ENCODE data around the gene NTN1. TPM values are rescaled to one million over a fixed set of nuclear protein-coding genes. Genes with fewer than 3 reads are reported as not detected.

Gene NTN1
- total RNA-seq, 2 donors from 2014 or later: 17.0 to 40.4 TPM

DNA sequence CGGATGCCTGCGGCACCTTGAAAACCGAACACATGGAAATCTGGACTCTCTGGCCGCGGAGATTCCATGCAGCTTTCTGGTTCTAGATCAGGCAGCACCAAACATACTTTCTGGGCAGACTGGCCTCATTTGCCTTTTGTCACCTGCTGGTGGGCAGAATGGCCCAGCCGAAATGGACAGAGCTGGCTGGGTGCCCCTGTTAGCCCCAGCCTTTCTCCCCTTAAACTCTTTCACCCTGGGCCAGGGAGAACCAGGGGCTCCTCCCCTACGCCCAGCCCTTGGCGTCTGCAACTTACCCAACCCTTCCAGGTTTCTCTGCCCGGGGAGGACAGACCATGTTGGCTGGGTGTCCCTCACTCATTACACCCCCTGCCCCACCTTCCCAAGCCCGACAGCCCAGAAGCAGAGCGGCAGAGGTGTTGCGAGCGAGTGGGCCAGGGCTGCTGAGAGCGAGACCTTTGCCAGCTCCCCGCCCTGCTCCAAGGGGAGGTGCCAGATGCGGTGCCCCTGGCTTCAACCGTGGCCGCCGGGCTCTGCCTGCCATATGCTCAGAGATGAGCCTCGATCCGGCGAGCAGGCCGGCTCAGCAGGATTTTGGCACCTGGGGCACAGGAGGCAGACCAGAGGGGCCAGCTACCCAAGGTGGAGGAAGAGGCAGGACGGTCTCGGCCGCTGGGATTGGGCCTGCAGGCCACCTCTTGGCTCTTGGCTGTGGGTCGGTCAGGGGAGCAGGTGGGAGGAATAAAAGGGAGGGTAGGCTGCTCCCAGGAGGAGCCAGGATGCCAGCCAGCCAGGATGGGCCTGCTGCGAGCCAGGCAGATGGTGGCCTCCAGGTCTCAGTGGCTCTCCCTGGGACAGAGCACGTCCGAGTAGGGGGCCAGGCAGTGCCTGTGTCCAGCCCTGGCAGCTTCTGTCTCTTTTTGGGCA, 191.3 kb downstream of the NTN1 start:
- peak; percentile 49 for DNase-seq
- peaks cover 38% of the 10 kb centered on the region for H3K36me3 Mint-ChIP-seq (ENCODE audit: low read depth)
- H3K4me1 Mint-ChIP-seq: peaks cover 6% of the 10 kb centered on the region
- H3K9me3 ChIP-seq (ENCODE audit: control insufficient read depth, low read length): peaks cover 27% of the 10 kb centered on the region
- H3K4me1 ChIP-seq (ENCODE audit: control insufficient read depth, insufficient read depth, low read length): no peaks in the 10 kb centered on the region
- WGBS, 2 experiments (ENCODE audit: insufficient coverage in 1 of 2, insufficient read length in 1 of 2): 85 to 94% methylated on average over 17 to 30 of the region's 30 CpGs
- H3K36me3 ChIP-seq (ENCODE audit: control insufficient read depth, insufficient read depth, low read length): peaks cover 41% of the 10 kb centered on the region
- no peaks in the 10 kb centered on the region for H3K27me3 ChIP-seq (ENCODE audit: control insufficient read depth, insufficient read depth, low read length, poor library complexity, severe bottlenecking)
- no peak overlapping the region for H3K4me3 ChIP-seq (ENCODE audit: low read length)
- H3K9me3 Mint-ChIP-seq: peaks cover 23% of the 10 kb centered on the region
- H3K4me3 Mint-ChIP-seq: no peak overlapping the region
- H3K27ac Mint-ChIP-seq: no peak overlapping the region
- peaks cover 2% of the 10 kb centered on the region for H3K27me3 Mint-ChIP-seq (ENCODE audit: insufficient read depth)
- no peak overlapping the region for H3K27ac ChIP-seq (ENCODE audit: low read depth, low read length)
- no peak overlapping the region for H3K9ac ChIP-seq (ENCODE audit: extremely low read depth, low read length, poor library complexity, severe bottlenecking)
- TF ChIP-seq, protein P1, sequence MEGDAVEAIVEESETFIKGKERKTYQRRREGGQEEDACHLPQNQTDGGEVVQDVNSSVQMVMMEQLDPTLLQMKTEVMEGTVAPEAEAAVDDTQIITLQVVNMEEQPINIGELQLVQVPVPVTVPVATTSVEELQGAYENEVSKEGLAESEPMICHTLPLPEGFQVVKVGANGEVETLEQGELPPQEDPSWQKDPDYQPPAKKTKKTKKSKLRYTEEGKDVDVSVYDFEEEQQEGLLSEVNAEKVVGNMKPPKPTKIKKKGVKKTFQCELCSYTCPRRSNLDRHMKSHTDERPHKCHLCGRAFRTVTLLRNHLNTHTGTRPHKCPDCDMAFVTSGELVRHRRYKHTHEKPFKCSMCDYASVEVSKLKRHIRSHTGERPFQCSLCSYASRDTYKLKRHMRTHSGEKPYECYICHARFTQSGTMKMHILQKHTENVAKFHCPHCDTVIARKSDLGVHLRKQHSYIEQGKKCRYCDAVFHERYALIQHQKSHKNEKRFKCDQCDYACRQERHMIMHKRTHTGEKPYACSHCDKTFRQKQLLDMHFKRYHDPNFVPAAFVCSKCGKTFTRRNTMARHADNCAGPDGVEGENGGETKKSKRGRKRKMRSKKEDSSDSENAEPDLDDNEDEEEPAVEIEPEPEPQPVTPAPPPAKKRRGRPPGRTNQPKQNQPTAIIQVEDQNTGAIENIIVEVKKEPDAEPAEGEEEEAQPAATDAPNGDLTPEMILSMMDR (conservative IDR thresholded peaks at IDR 0.05): no peak

DNA sequence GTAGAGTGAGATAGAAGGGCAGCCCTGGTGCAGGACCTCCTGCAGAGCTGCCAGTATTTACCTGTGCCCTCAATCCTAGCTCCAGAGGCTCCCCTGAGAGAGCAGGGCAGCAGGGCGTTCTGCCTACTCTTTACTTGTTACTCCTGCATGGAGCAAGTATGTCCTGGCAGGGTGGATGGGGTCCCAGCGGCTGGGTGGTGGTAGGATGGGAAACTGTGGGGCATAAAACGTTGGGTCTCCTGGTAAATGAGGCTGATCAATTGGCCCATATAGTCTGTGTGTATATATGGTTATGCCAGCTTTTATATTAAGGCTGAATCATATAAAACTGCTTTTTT, 192.0 kb downstream of the NTN1 start:
- H3K27me3 Mint-ChIP-seq (ENCODE audit: insufficient read depth): peaks cover 2% of the 10 kb centered on the region

DNA sequence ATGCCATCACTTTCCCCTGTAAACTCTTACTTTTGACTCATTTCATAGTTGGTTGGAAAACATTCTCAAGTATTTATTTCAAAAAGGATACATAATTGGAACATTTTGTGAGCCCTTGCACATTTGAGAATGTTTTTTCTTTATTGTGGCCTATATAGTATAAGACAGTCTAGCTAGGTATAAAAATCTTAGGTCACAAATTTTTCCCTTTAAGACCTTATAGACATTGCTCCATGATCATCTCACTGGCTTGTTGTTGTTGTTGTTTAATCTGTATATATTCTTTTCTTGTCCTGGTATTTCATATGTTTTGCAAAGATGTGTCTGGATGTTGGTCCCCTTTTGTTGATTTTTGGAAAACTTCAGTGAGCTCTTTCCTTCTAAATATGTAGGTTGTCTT, 194.2 kb downstream of the NTN1 start:
- H3K27me3 ChIP-seq (ENCODE audit: control insufficient read depth, insufficient read depth, low read length, poor library complexity, severe bottlenecking): no peaks in the 10 kb centered on the region
- no peak for DNase-seq
- TF ChIP-seq, protein P1 (conservative IDR thresholded peaks at IDR 0.05): no peak
- peaks cover 2% of the 10 kb centered on the region for H3K27me3 Mint-ChIP-seq (ENCODE audit: insufficient read depth)
- peaks cover 27% of the 10 kb centered on the region for H3K9me3 ChIP-seq (ENCODE audit: control insufficient read depth, low read length)
- no peak overlapping the region for H3K27ac Mint-ChIP-seq
- H3K4me1 ChIP-seq (ENCODE audit: control insufficient read depth, insufficient read depth, low read length): peaks cover 1% of the 10 kb centered on the region
- H3K4me3 ChIP-seq (ENCODE audit: low read length): no peak overlapping the region
- peaks cover 31% of the 10 kb centered on the region for H3K36me3 Mint-ChIP-seq (ENCODE audit: low read depth)
- H3K36me3 ChIP-seq (ENCODE audit: control insufficient read depth, insufficient read depth, low read length): peaks cover 35% of the 10 kb centered on the region
- H3K4me3 Mint-ChIP-seq: no peak overlapping the region
- H3K27ac ChIP-seq (ENCODE audit: low read depth, low read length): no peak overlapping the region
- peaks cover 15% of the 10 kb centered on the region for H3K4me1 Mint-ChIP-seq
- H3K9ac ChIP-seq (ENCODE audit: extremely low read depth, low read length, poor library complexity, severe bottlenecking): no peak overlapping the region
- H3K9me3 Mint-ChIP-seq: peaks cover 23% of the 10 kb centered on the region

More for the DNA sequence above, 192.0 kb downstream of the NTN1 start:
- Histone ChIP-seq H3K27ac (ENCODE audit: low read depth, low read length) (no peak overlapping the region), H3K4me3 (ENCODE audit: low read length) (no peak overlapping the region), H3K9me3 (ENCODE audit: control insufficient read depth, low read length) (peaks cover 27% of the 10 kb centered on the region), H3K27me3 (ENCODE audit: control insufficient read depth, insufficient read depth, low read length, poor library complexity, severe bottlenecking) (no peaks in the 10 kb centered on the region), H3K4me1 (ENCODE audit: control insufficient read depth, insufficient read depth, low read length) (no peaks in the 10 kb centered on the region), H3K9ac (ENCODE audit: extremely low read depth, low read length, poor library complexity, severe bottlenecking) (no peak overlapping the region), H3K36me3 (ENCODE audit: control insufficient read depth, insufficient read depth, low read length) (peaks cover 44% of the 10 kb centered on the region)
- Mint-ChIP-seq H3K27ac (no peak overlapping the region), H3K36me3 (ENCODE audit: low read depth) (peaks cover 38% of the 10 kb centered on the region), H3K9me3 (peaks cover 23% of the 10 kb centered on the region), H3K4me1 (peaks cover 13% of the 10 kb centered on the region), H3K4me3 (no peak overlapping the region)
- TF ChIP-seq, protein P1 (conservative IDR thresholded peaks at IDR 0.05): no peak
- no peak for DNase-seq
- WGBS, 2 experiments (ENCODE audit: insufficient coverage in 1 of 2, insufficient read length in 1 of 2): 88 to 100% methylated on average over 2 to 3 of the region's 3 CpGs
